GM23338 (cell line): ENCODE results near the gene NDUFA7. TPM values are rescaled to one million over a fixed set of nuclear protein-coding genes. Genes with fewer than 3 reads are reported as not detected.
A peak's percentile ranks its signal among the peaks of the same experiment; 100 is the strongest.
"Not testable (repeated sequence)": the region's sequence is repeated elsewhere in the genome, so short reads cannot be mapped to it uniquely, and the experiment has no call there.

ENCODE experiments used
- ATAC-seq: fragments of 200-7000 bp; cut with Tn5 transposase; 3 replicates; pipeline ENCODE4 v1.9.1; 2020
- DNase-seq: peaks from one replicate; pipeline ENCODE4 v3.0.0-alpha.2; 2015; ENCODE audit warnings: low spot score
- H2AFZ ChIP-seq: fragments of 200-600 bp; sonication (generic); 2 replicates; pipeline ENCODE4 v1.8.0; 2016; ENCODE audit warnings: antibody characterized with exemption, mild to moderate bottlenecking, moderate library complexity
- H3F3A ChIP-seq: fragments of 200-600 bp; sonication (generic); replicated peaks from 2 replicates; pipeline ENCODE4 v1.8.0; 2017; ENCODE audit warnings: antibody characterized with exemption, mixed run types, low read depth
- H3K27ac ChIP-seq: fragments of 200-600 bp; sonication (generic); 2 replicates; pipeline ENCODE4 v1.6.1; 2016; ENCODE audit warnings: low read depth
- H3K27me3 ChIP-seq: fragments of 200-600 bp; sonication (generic); 2 replicates; pipeline ENCODE4 v1.8.0; 2016; ENCODE audit warnings: mild to moderate bottlenecking, mixed run types, moderate library complexity; ENCODE audit not compliant: insufficient read depth
- H3K36me3 ChIP-seq: fragments of 200-600 bp; sonication (generic); 2 replicates; pipeline ENCODE4 v1.8.0; 2016; ENCODE audit warnings: mild to moderate bottlenecking; ENCODE audit not compliant: insufficient read depth
- H3K4me1 ChIP-seq: fragments of 200-600 bp; sonication (generic); 2 replicates; pipeline ENCODE4 v1.8.0; 2016; ENCODE audit warnings: mild to moderate bottlenecking, moderate library complexity; ENCODE audit not compliant: insufficient read depth
- H3K4me2 ChIP-seq: fragments of 200-600 bp; sonication (generic); 2 replicates; pipeline ENCODE4 v1.7.1; 2017; ENCODE audit warnings: mixed run types
- H3K4me3 ChIP-seq: fragments of 200-600 bp; sonication (generic); 2 replicates; pipeline ENCODE4 v1.6.1; 2016; ENCODE audit warnings: mixed run types
- H3K79me2 ChIP-seq: fragments of 200-600 bp; sonication (generic); replicated peaks from 2 replicates; pipeline ENCODE4 v1.8.0; 2017; ENCODE audit warnings: mild to moderate bottlenecking; ENCODE audit not compliant: insufficient read depth
- H3K9me2 ChIP-seq: fragments of 200-600 bp; sonication (generic); 2 replicates; pipeline ENCODE4 v1.8.0; 2017; ENCODE audit not compliant: insufficient read depth
- H4K20me1 ChIP-seq: fragments of 200-600 bp; sonication (generic); replicated peaks from 2 replicates; pipeline ENCODE4 v1.8.0; 2017; ENCODE audit warnings: mild to moderate bottlenecking; ENCODE audit not compliant: insufficient read depth
- H3K27ac Mint-ChIP-seq: 2 replicates; pipeline ENCODE4 v1.8.0; 2020; ENCODE audit warnings: inconsistent platforms, mild to moderate bottlenecking, moderate library complexity, mixed read lengths
- H3K27me3 Mint-ChIP-seq: 3 replicates; pipeline ENCODE4 v1.8.0; 2022; ENCODE audit warnings: low read depth, mild to moderate bottlenecking, moderate library complexity, mixed read lengths, inconsistent platforms; ENCODE audit not compliant: insufficient read depth, poor library complexity
- H3K36me3 Mint-ChIP-seq: 3 replicates; pipeline ENCODE4 v1.8.0; 2021; ENCODE audit warnings: low read depth, mild to moderate bottlenecking, inconsistent platforms, moderate library complexity, mixed read lengths
- H3K4me1 Mint-ChIP-seq: 3 replicates; pipeline ENCODE4 v1.8.0; 2020; ENCODE audit warnings: mild to moderate bottlenecking, inconsistent platforms, mixed read lengths
- H3K4me3 Mint-ChIP-seq: 3 replicates; pipeline ENCODE4 v1.8.0; 2021; ENCODE audit warnings: moderate library complexity, mild to moderate bottlenecking, inconsistent platforms, mixed read lengths
- H3K9me3 Mint-ChIP-seq: 3 replicates; pipeline ENCODE4 v1.8.0; 2020; ENCODE audit warnings: moderate library complexity, mild to moderate bottlenecking, inconsistent platforms, mixed read lengths
- CTCF ChIP-seq, 2 experiments: fragments of 200-600 bp in 1 of 2; sonication (generic) in 1 of 2; conservative IDR thresholded peaks; 2 replicates each; pipeline versions ENCODE4 v1.5.1 to v1.6.1; 2016 to 2017; ENCODE audit warnings: antibody characterized with exemption in 2 of 2, low read depth in 2 of 2, mild to moderate bottlenecking in 2 of 2, moderate library complexity in 1 of 2
- EZH2 ChIP-seq: fragments of 200-600 bp; sonication (generic); IDR thresholded peaks from one replicate; pipeline ENCODE4 v1.8.0; 2017; ENCODE audit warnings: antibody characterized with exemption, mild to moderate bottlenecking, low read depth; ENCODE audit not compliant: unreplicated experiment
- polyA plus RNA-seq: library from polyadenylated mRNA; unstranded; fragments of >200 nt; fragmentation: Nextera tagmentation; extraction: Ambion mirVana; gene quantifications from 2 replicates; pipeline ENCODE4 v1.2.1, GENCODE V29; 2016
- total RNA-seq: library from RNA; depleted of rRNA; stranded (reverse); fragments of >200 nt; shearing (Covaris generic); gene quantifications from 2 replicates; pipeline ENCODE4 v1.2.3, GENCODE V29; 2014

The NDUFA7 gene
- total and polyA plus RNA-seq, 2 experiments from 2014 or later = 35.1 to 344 TPM

GRCh38 chr19:8318835-8319234 lies 2.3 kb downstream of the NDUFA7 start:
- peak in 1 of 2 experiments; percentile 30; a peak in 2 of 4 replicates for TF ChIP-seq CTCF (conservative IDR thresholded peaks at IDR 0.05; ENCODE audit: low read depth in 2 of 2)
- H3K27me3 Mint-ChIP-seq = peaks cover 24% of the 10 kb centered on the region
- H3K4me1 ChIP-seq = peaks cover 19% of the 10 kb centered on the region
- not testable (repeated sequence) for H3K9me3 Mint-ChIP-seq, H3K4me3 ChIP-seq, H3K4me2 ChIP-seq, ATAC-seq, H3K9me2 ChIP-seq, H2AFZ ChIP-seq, H3K27ac Mint-ChIP-seq, H3K27me3 ChIP-seq, H3K36me3 ChIP-seq, H3K4me3 Mint-ChIP-seq
- peaks cover 41% of the 10 kb centered on the region for H3K4me1 Mint-ChIP-seq
- peaks cover 33% of the 10 kb centered on the region for H3K79me2 ChIP-seq
- peak overlapping the region; percentile 75; the same call in 1 of the 2 replicates for H3K27ac ChIP-seq
- H3K36me3 Mint-ChIP-seq = peaks cover 53% of the 10 kb centered on the region
- peaks cover 20% of the 10 kb centered on the region for H4K20me1 ChIP-seq
- H3F3A ChIP-seq = peaks cover 39% of the 10 kb centered on the region
- DNase-seq = peak; percentile 58

GRCh38 chr19:8316351-8317125 lies 4.6 kb downstream of the NDUFA7 start:
- H3K4me3 Mint-ChIP-seq = no peak overlapping the region; the same call in 2 of the 3 replicates
- peak overlapping the region; percentile 52 for H3K27ac Mint-ChIP-seq
- no peaks in the 10 kb centered on the region for H3K27me3 ChIP-seq
- peaks cover 3% of the 10 kb centered on the region for H4K20me1 ChIP-seq
- H3K9me3 Mint-ChIP-seq = no peaks in the 10 kb centered on the region
- no peak for DNase-seq
- no peak overlapping the region for H3K4me3 ChIP-seq
- H3K27ac ChIP-seq = no peak overlapping the region
- H2AFZ ChIP-seq = no peak overlapping the region
- TF ChIP-seq EZH2 = no peak
- H3K9me2 ChIP-seq = no peaks in the 10 kb centered on the region
- H3K36me3 ChIP-seq = no peaks in the 10 kb centered on the region
- H3K79me2 ChIP-seq = peaks cover 12% of the 10 kb centered on the region
- H3K36me3 Mint-ChIP-seq = peaks cover 41% of the 10 kb centered on the region
- peaks cover 9% of the 10 kb centered on the region; the same call in 1 of the 2 replicates for H3K4me1 ChIP-seq
- H3K4me2 ChIP-seq = no peak overlapping the region
- H3K4me1 Mint-ChIP-seq = peaks cover 29% of the 10 kb centered on the region
- H3K27me3 Mint-ChIP-seq = peaks cover 22% of the 10 kb centered on the region
- peaks cover 17% of the 10 kb centered on the region for H3F3A ChIP-seq
- ATAC-seq = no peak

GRCh38 chr19:8314981-8315640 lies 6.1 kb downstream of the NDUFA7 start:
- peaks cover 12% of the 10 kb centered on the region for H3K27me3 Mint-ChIP-seq
- ATAC-seq, H3K4me1 ChIP-seq, H3K4me3 Mint-ChIP-seq, H3K4me2 ChIP-seq, H2AFZ ChIP-seq, H4K20me1 ChIP-seq, H3K27me3 ChIP-seq, H3K9me2 ChIP-seq, H3K27ac ChIP-seq, H3K79me2 ChIP-seq, H3K36me3 ChIP-seq, H3K9me3 Mint-ChIP-seq, H3K4me3 ChIP-seq, H3F3A ChIP-seq, DNase-seq: not testable (repeated sequence)
- peaks cover 27% of the 10 kb centered on the region for H3K4me1 Mint-ChIP-seq
- peak overlapping the region; percentile 44; the same call in 1 of the 2 replicates for H3K27ac Mint-ChIP-seq
- peaks cover 51% of the 10 kb centered on the region for H3K36me3 Mint-ChIP-seq
